NCI-H2227 treated with DMSO at 0.1 percent for 48 hours (cell line): Measurements from ENCODE around the gene CDKAL1.
A peak's percentile ranks its signal among the peaks of the same experiment; 100 is the strongest.
"Not testable (repeated sequence)": the region's sequence is repeated elsewhere in the genome, so short reads cannot be mapped to it uniquely, and the experiment has no call there.

ENCODE experiments used
- DNase-seq: peaks from one replicate; lab custom pipeline; 2025; lab: John Stamatoyannopoulos, UW

CDKAL1 gene

GRCh38 chr6:20797597-20797996 is 263.3 kb downstream of the CDKAL1 start:
- no peak for DNase-seq

GRCh38 chr6:20800229-20800628 is 266.0 kb downstream of the CDKAL1 start:
- no peak for DNase-seq

- no peak for DNase-seq
These were observed 266.4 kb downstream of the CDKAL1 start for GRCh38 chr6:20800653-20801052.

- DNase-seq = no peak
These were observed 267.3 kb downstream of the CDKAL1 start for GRCh38 chr6:20801595-20801994.

- no peak for DNase-seq
These were observed 268.3 kb downstream of the CDKAL1 start for GRCh38 chr6:20802596-20802995.

- no peak for DNase-seq
These were observed 270.8 kb downstream of the CDKAL1 start for GRCh38 chr6:20805021-20805420.

GRCh38 chr6:20806669-20807068 is 272.4 kb downstream of the CDKAL1 start:
- DNase-seq = no peak

- DNase-seq = no peak
These were observed 274.2 kb downstream of the CDKAL1 start for GRCh38 chr6:20808439-20808838.

- no peak for DNase-seq
These were observed 274.7 kb downstream of the CDKAL1 start for GRCh38 chr6:20808924-20809323.

- no peak for DNase-seq
These were observed 276.5 kb downstream of the CDKAL1 start for GRCh38 chr6:20810727-20811108.

GRCh38 chr6:20811109-20811761 is 277.0 kb downstream of the CDKAL1 start:
- DNase-seq = peak; percentile 77

GRCh38 chr6:20812776-20813175 is 278.5 kb downstream of the CDKAL1 start:
- DNase-seq = no peak

GRCh38 chr6:20814494-20814893 is 280.2 kb downstream of the CDKAL1 start:
- no peak for DNase-seq

- DNase-seq = no peak
These were observed 281.9 kb downstream of the CDKAL1 start for GRCh38 chr6:20816126-20816525.

- peak; percentile 52 for DNase-seq
These were observed 283.6 kb downstream of the CDKAL1 start for GRCh38 chr6:20817806-20818320.

- DNase-seq = no peak
These were observed 285.6 kb downstream of the CDKAL1 start for GRCh38 chr6:20819774-20820400.

GRCh38 chr6:20826378-20826777 is 292.1 kb downstream of the CDKAL1 start:
- no peak for DNase-seq

GRCh38 chr6:20827798-20828197 is 293.5 kb downstream of the CDKAL1 start:
- DNase-seq = no peak

GRCh38 chr6:20830576-20830975 is 296.3 kb downstream of the CDKAL1 start:
- DNase-seq = no peak

GRCh38 chr6:20831251-20831650 is 297.0 kb downstream of the CDKAL1 start:
- not testable (repeated sequence) for DNase-seq

- DNase-seq = no peak
These were observed 299.7 kb downstream of the CDKAL1 start for GRCh38 chr6:20833881-20834515.

GRCh38 chr6:20835315-20836010 is 301.2 kb downstream of the CDKAL1 start:
- DNase-seq = no peak

GRCh38 chr6:20837189-20837588 is 302.9 kb downstream of the CDKAL1 start:
- DNase-seq = no peak
